Measurements from ENCODE around the gene CDC16. TPM values are rescaled to one million over a fixed set of nuclear protein-coding genes. Genes with fewer than 3 reads are reported as not detected.

The CDC16 gene
- total RNA-seq, 4 donors from 2014 or later, result 18.5 to 22.2 (median 20.5) TPM

GRCh38 chr13:114226088-114226487 is 8.6 kb upstream of the CDC16 start:
- intact Hi-C loops (cut with DNase I; ENCODE audit: low total_unique reads) (loop anchor here (1.0 to 5.0 kb wide), 3 partner anchors 184 to 409 kb away; no protein-coding TSS in a partner anchor), in situ Hi-C loops (cut with MboI; ENCODE audit: low sequenced_read_pairs in 4 of 4) (no loop called here)

GRCh38 chr13:114226699-114227323 is 7.9 kb upstream of the CDC16 start:
- in situ Hi-C loops (cut with MboI; ENCODE audit: low sequenced_read_pairs in 4 of 4) (no loop called here), intact Hi-C loops (cut with DNase I; ENCODE audit: low total_unique reads) (loop anchor here (1.0 to 5.0 kb wide), 3 partner anchors 185 to 410 kb away; no protein-coding TSS in a partner anchor)
- H3K4me3 ChIP-seq, result no peak overlapping the region
- ATAC-seq, result peak; percentile 89 to 98
- H3K27ac ChIP-seq, result no peak overlapping the region
- no peaks in the 10 kb centered on the region for H3K36me3 ChIP-seq
- DNase-seq, result peak; percentile 67 to 82
- no peaks in the 10 kb centered on the region for H3K9me3 ChIP-seq
- peaks cover 0 to 10% (median 0%) of the 10 kb centered on the region in 3 donors for H3K27me3 ChIP-seq
- H3K4me1 ChIP-seq, result peaks cover 0 to 3% of the 10 kb centered on the region in 2 donors
- TF ChIP-seq CTCF (IDR thresholded peaks at IDR 0.05 in 4 of 5, conservative IDR thresholded peaks at IDR 0.05 in 1 of 5) (peak; percentile 93 to 98 (median 96)), POLR2A (IDR thresholded peaks at IDR 0.05) (no peak)

More at GRCh38 chr13:114226088-114226487, 8.6 kb upstream of the CDC16 start:
- Histone ChIP-seq H3K27me3 (peaks cover 0 to 10% (median 0%) of the 10 kb centered on the region in 3 donors), H3K4me3 (no peak overlapping the region), H3K27ac (no peak overlapping the region), H3K4me1 (peaks cover 0 to 3% of the 10 kb centered on the region in 2 donors), H3K36me3 (no peaks in the 10 kb centered on the region), H3K9me3 (no peaks in the 10 kb centered on the region)
- DNase-seq, result no peak
- no peak for ATAC-seq
- no peak for TF ChIP-seq CTCF (IDR thresholded peaks at IDR 0.05 in 4 of 5, conservative IDR thresholded peaks at IDR 0.05 in 1 of 5)
- TF ChIP-seq POLR2A (IDR thresholded peaks at IDR 0.05), result no peak

GRCh38 chr13:114227528-114227927 is 7.2 kb upstream of the CDC16 start:
- no peak for ATAC-seq
- intact Hi-C loops (cut with DNase I; ENCODE audit: low total_unique reads), result loop anchor here (2.0 to 5.0 kb wide), 2 partner anchors 185 to 411 kb away; no protein-coding TSS in a partner anchor

GRCh38 chr13:114228176-114228575 is 6.5 kb upstream of the CDC16 start:
- Histone ChIP-seq H3K4me3 (no peak overlapping the region), H3K27ac (no peak overlapping the region), H3K36me3 (no peaks in the 10 kb centered on the region), H3K27me3 (peaks cover 0 to 10% (median 0%) of the 10 kb centered on the region in 3 donors), H3K4me1 (no peaks in the 10 kb centered on the region), H3K9me3 (no peaks in the 10 kb centered on the region)
- DNase-seq (no peak), ATAC-seq (no peak)
- in situ Hi-C loops (cut with MboI; ENCODE audit: low sequenced_read_pairs in 4 of 4) (no loop called here), intact Hi-C loops (cut with DNase I; ENCODE audit: low total_unique reads) (loop anchor here (5.0 kb wide), 1 partner anchor 186 kb away; no protein-coding TSS in a partner anchor)
- TF ChIP-seq POLR2A (IDR thresholded peaks at IDR 0.05) (no peak), CTCF (IDR thresholded peaks at IDR 0.05 in 4 of 5, conservative IDR thresholded peaks at IDR 0.05 in 1 of 5) (no peak)

More at GRCh38 chr13:114227528-114227927, 7.2 kb upstream of the CDC16 start:
- Histone ChIP-seq H3K9me3 (no peaks in the 10 kb centered on the region), H3K27ac (no peak overlapping the region), H3K4me3 (no peak overlapping the region), H3K36me3 (no peaks in the 10 kb centered on the region), H3K27me3 (peaks cover 0 to 10% (median 0%) of the 10 kb centered on the region in 3 donors), H3K4me1 (peaks cover 0 to 2% of the 10 kb centered on the region in 2 donors)
- in situ Hi-C loops (cut with MboI; ENCODE audit: low sequenced_read_pairs in 4 of 4), result no loop called here
- no peak for DNase-seq
- TF ChIP-seq POLR2A (IDR thresholded peaks at IDR 0.05), result no peak
- no peak for TF ChIP-seq CTCF (IDR thresholded peaks at IDR 0.05 in 4 of 5, conservative IDR thresholded peaks at IDR 0.05 in 1 of 5)

Measured in gastrocnemius medialis (tissue), 4 donors.